ENCODE measurements around the gene OR52N5. TPM values are rescaled to one million over a fixed set of nuclear protein-coding genes. Genes with fewer than 3 reads are reported as not detected.

The OR52N5 gene
- total and polyA plus RNA-seq, 12 donors = 0.11 TPM; not detected in 11

DNA sequence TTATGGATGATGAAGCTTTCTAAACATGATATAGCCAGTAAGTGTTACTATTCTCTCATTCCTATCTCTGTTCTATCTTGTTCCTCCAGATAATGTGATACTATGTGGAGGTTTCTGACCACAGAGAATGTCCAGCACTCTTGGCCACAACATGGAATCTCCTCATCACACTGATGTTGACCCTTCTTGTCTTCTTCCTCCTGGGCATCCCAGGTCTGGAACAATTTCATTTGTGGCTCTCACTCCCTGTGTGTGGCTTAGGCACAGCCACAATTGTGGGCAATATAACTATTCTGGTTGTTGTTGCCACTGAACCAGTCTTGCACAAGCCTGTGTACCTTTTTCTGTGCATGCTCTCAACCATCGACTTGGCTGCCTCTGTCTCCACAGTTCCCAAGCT, 56.8 kb downstream of the OR52N5 start:
- Histone ChIP-seq H3K4me3 (no peak overlapping the region), H3K27ac (no peak overlapping the region), H3K9me3 (replicated peaks in 1 of 3) (no peaks in the 10 kb centered on the region), H3K4me1 (replicated peaks in 1 of 2) (no peaks in the 10 kb centered on the region), H3K27me3 (no peaks in the 10 kb centered on the region), H3K36me3 (replicated peaks in 1 of 2) (no peaks in the 10 kb centered on the region)
- no peak for DNase-seq
- no peak for TF ChIP-seq POLR2A (IDR thresholded peaks at IDR 0.05)
- TF ChIP-seq, protein P1, sequence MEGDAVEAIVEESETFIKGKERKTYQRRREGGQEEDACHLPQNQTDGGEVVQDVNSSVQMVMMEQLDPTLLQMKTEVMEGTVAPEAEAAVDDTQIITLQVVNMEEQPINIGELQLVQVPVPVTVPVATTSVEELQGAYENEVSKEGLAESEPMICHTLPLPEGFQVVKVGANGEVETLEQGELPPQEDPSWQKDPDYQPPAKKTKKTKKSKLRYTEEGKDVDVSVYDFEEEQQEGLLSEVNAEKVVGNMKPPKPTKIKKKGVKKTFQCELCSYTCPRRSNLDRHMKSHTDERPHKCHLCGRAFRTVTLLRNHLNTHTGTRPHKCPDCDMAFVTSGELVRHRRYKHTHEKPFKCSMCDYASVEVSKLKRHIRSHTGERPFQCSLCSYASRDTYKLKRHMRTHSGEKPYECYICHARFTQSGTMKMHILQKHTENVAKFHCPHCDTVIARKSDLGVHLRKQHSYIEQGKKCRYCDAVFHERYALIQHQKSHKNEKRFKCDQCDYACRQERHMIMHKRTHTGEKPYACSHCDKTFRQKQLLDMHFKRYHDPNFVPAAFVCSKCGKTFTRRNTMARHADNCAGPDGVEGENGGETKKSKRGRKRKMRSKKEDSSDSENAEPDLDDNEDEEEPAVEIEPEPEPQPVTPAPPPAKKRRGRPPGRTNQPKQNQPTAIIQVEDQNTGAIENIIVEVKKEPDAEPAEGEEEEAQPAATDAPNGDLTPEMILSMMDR (IDR thresholded peaks at IDR 0.05) = no peak
- 73 to 100% (median 86%) methylated on average over 1 of the region's 1 CpG for WGBS, 4 donors
- intact Hi-C loops (cut with DNase I) = no loop called here

Other genes starting within 250 kb of the OR52N5 start
- 1 to 10 TPM in 2 of 9 donors, under 1 TPM in 2, not detected in 5; 0.22 to 1.6 (median 0.69) TPM for gene OR52H1, start 234.8 kb downstream of the OR52N5 start, total RNA-seq
- gene OR52H1, start 234.8 kb downstream of the OR52N5 start, polyA plus RNA-seq = not detected
- not detected for gene OR52B6, start 202.5 kb downstream of the OR52N5 start, total RNA-seq
- not detected for gene OR52B6, start 202.5 kb downstream of the OR52N5 start, polyA plus RNA-seq
- 10 to 100 TPM in 1 of 9 donors, 1 to 10 TPM in 8; 2.9 to 29.3 (median 5.3) TPM for gene TRIM6, start 186.7 kb downstream of the OR52N5 start, total RNA-seq
- 1 to 10 TPM; 2.3 to 6.0 (median 3.6) TPM for gene TRIM6, start 186.7 kb downstream of the OR52N5 start, polyA plus RNA-seq
- gene TRIM34, start 158.4 kb downstream of the OR52N5 start, total RNA-seq = 10 to 100 TPM in 7 of 9 donors, 1 to 10 TPM in 2; 5.9 to 22.1 (median 12.0) TPM
- gene TRIM34, start 158.4 kb downstream of the OR52N5 start, polyA plus RNA-seq = 10 to 100 TPM in 1 of 3 donors, 1 to 10 TPM in 2; 5.0 to 11.2 (median 7.6) TPM
- 10 to 100 TPM; 23.1 to 36.4 (median 31.5) TPM for gene TRIM5, start 98.3 kb downstream of the OR52N5 start, total RNA-seq
- 10 to 100 TPM in 2 of 3 donors, 1 to 10 TPM in 1; 8.2 to 33.5 (median 12.6) TPM for gene TRIM5, start 98.3 kb downstream of the OR52N5 start, polyA plus RNA-seq
- gene TRIM22, start 93.6 kb downstream of the OR52N5 start, total RNA-seq = 10 to 100 TPM in 8 of 9 donors, 1 to 10 TPM in 1; 5.1 to 71.8 (median 27.2) TPM
- 10 to 100 TPM; 15.7 to 23.2 (median 18.0) TPM for gene TRIM22, start 93.6 kb downstream of the OR52N5 start, polyA plus RNA-seq
- gene OR56B1, start 46.9 kb downstream of the OR52N5 start, total RNA-seq = not detected
- gene OR56B1, start 46.9 kb downstream of the OR52N5 start, polyA plus RNA-seq = not detected
- not detected for gene OR52N4, start 29.1 kb downstream of the OR52N5 start, total RNA-seq
- under 1 TPM in 2 of 3 donors, not detected in 1; 0.11 to 0.37 TPM for gene OR52N4, start 29.1 kb downstream of the OR52N5 start, polyA plus RNA-seq
- not detected for gene OR52N1, start 7.9 kb upstream of the OR52N5 start, total RNA-seq
- not detected for gene OR52N1, start 7.9 kb upstream of the OR52N5 start, polyA plus RNA-seq
- gene OR52N2, start 25.6 kb upstream of the OR52N5 start, total RNA-seq = not detected
- gene OR52N2, start 25.6 kb upstream of the OR52N5 start, polyA plus RNA-seq = not detected
- under 1 TPM in 1 of 9 donors, not detected in 8; 0.11 TPM for gene OR52E6, start 58.5 kb upstream of the OR52N5 start, total RNA-seq
- gene OR52E6, start 58.5 kb upstream of the OR52N5 start, polyA plus RNA-seq = not detected
- gene OR52E8, start 74.3 kb upstream of the OR52N5 start, total RNA-seq = not detected
- gene OR52E8, start 74.3 kb upstream of the OR52N5 start, polyA plus RNA-seq = not detected
- not detected for gene OR52E4, start 97.3 kb upstream of the OR52N5 start, total RNA-seq
- not detected for gene OR52E4, start 97.3 kb upstream of the OR52N5 start, polyA plus RNA-seq
- not detected for gene OR52E5, start 109.9 kb upstream of the OR52N5 start, total RNA-seq
- not detected for gene OR52E5, start 109.9 kb upstream of the OR52N5 start, polyA plus RNA-seq
- gene OR56A3, start 158.9 kb upstream of the OR52N5 start, total RNA-seq = not detected
- not detected for gene OR56A3, start 158.9 kb upstream of the OR52N5 start, polyA plus RNA-seq
- gene OR56A5, start 185.1 kb upstream of the OR52N5 start, total RNA-seq = not detected
- not detected for gene OR56A5, start 185.1 kb upstream of the OR52N5 start, polyA plus RNA-seq
- under 1 TPM in 1 of 9 donors, not detected in 8; 0.61 TPM for gene OR52L1, start 203.6 kb upstream of the OR52N5 start, total RNA-seq
- gene OR52L1, start 203.6 kb upstream of the OR52N5 start, polyA plus RNA-seq = not detected
- under 1 TPM in 1 of 9 donors, not detected in 8; under 0.01 TPM for gene OR56A4, start 223.6 kb upstream of the OR52N5 start, total RNA-seq
- not detected for gene OR56A4, start 223.6 kb upstream of the OR52N5 start, polyA plus RNA-seq
- under 1 TPM in 1 of 9 donors, not detected in 8; 0.06 TPM for gene OR56A1, start 247.4 kb upstream of the OR52N5 start, total RNA-seq
- gene OR56A1, start 247.4 kb upstream of the OR52N5 start, polyA plus RNA-seq = not detected